Pancreas (tissue), 10 donors: Measurements from ENCODE around the gene PDZK1. TPM values are rescaled to one million over a fixed set of nuclear protein-coding genes. Genes with fewer than 3 reads are reported as not detected.

ENCODE experiments used
- ATAC-seq, 4 donors: fragments of 200-7000 bp; cut with Tn5 transposase; one replicate each; pipeline versions ENCODE4 v1.8.0 to v1.9.1; 2020; ENCODE audit warnings: mild to moderate bottlenecking in 4 of 4, moderate library complexity in 4 of 4
- DNase-seq, 6 donors: peaks; one replicate each; pipeline ENCODE4 v3.0.0-alpha.2; 2020
- FAIRE-seq: peaks from 2 replicates; lab custom pipeline; 2012; peaks lifted over from hg19 to GRCh38; lab: Jason Lieb, UNC
- H3K27ac ChIP-seq, 4 donors: fragments of 200-600 bp; sonication (generic); 1 replicate in 3 of 4; 2 replicates in 1 of 4; pipeline versions ENCODE4 v1.5.0 to v1.8.0; 2020
- H3K27me3 ChIP-seq, 4 donors: fragments of 200-600 bp; one replicate each; pipeline ENCODE4 v1.8.0; 2021
- H3K36me3 ChIP-seq, 3 donors: fragments of 200-600 bp; sonication (generic) in 1 of 3; one replicate each; pipeline versions ENCODE4 v1.5.0 to v1.8.0; 2020 to 2021
- H3K4me1 ChIP-seq, 3 donors: fragments of 200-600 bp; one replicate each; pipeline ENCODE4 v1.8.0; 2021
- H3K4me3 ChIP-seq, 4 donors: fragments of 200-600 bp; sonication (generic) in 2 of 4; one replicate each; pipeline versions ENCODE4 v1.5.0 to v1.8.0; 2020 to 2021
- H3K9me3 ChIP-seq, 4 donors: fragments of 200-600 bp; one replicate each; pipeline ENCODE4 v1.8.0; 2021
- CTCF ChIP-seq, 4 donors: fragments of 200-600 bp; sonication (generic) in 3 of 4; IDR thresholded peaks; one replicate each; pipeline versions ENCODE4 v1.5.0 to v1.8.0; 2021; ENCODE audit warnings: antibody characterized with exemption in 4 of 4
- WGBS, 2 donors: extraction: QIAGEN DNeasy Blood & Tissue Kit; methylation state at CpG; one replicate each; pipeline ENCODE4 v1.1.7; 2013; 5-methylcytosine and 5-hydroxymethylcytosine counted together
- intact Hi-C, 3 donors: fragments of 100-400 bp; cut with DNase I; formaldehyde crosslinking; loops; one replicate each; pipeline versions ENCODE4 v1.11.1 to v1.14.2; 2022
- polyA plus RNA-seq, 2 donors: library from polyadenylated mRNA; stranded (reverse); fragments of 200-250 nt; gene quantifications; one replicate each; pipeline ENCODE4 v1.2.3, GENCODE V29; 2013
- total RNA-seq, 6 donors: library from RNA; stranded (reverse); fragmentation: NEBNext Ultra II Directional in 4 of 6; extraction: Animal tissue kit (Norgen Biotek cat#: 25700) in 4 of 6; gene quantifications; one replicate each; pipeline versions ENCODE4 v1.2.1 to v1.2.4, GENCODE V29; 2021 to 2023
- donor health status: healthy with polysubstance abuse.
- donor health status: DM: no; HTN: no; CAD: no; lungs with moderate emphysema.
- donor health status: DM: no; HTN: no; CAD: no.
- donor health status: control.
- donor health status: control.
- donor health status: Bipolar disorder and iron deficiency.
- donor health status: DM: yes; HTN: yes; CAD: no.
- donor health status: DM: no; HTN: no; CAD: no.
- donor health status: DM: no; HTN: no; CAD: no.
- donor health status: DM: yes; HTN: yes; CAD: no.

Gene PDZK1
- total and polyA plus RNA-seq, 8 donors = 3.4 to 21.6 (median 8.2) TPM

- H3K4me3 ChIP-seq = no peak overlapping the region
- ATAC-seq (no peak), DNase-seq (no peak), FAIRE-seq (no peak)
- WGBS, 2 donors = 58 to 70% methylated on average over 2 of the region's 2 CpGs
- H3K27ac ChIP-seq = no peak overlapping the region
- no peak for TF ChIP-seq CTCF (IDR thresholded peaks at IDR 0.05)
- H3K9me3 ChIP-seq = no peaks in the 10 kb centered on the region
- H3K4me1 ChIP-seq = peaks cover 4 to 20% (median 8%) of the 10 kb centered on the region in 3 donors
- intact Hi-C loops = no loop called here
- H3K36me3 ChIP-seq = no peaks in the 10 kb centered on the region
- no peaks in the 10 kb centered on the region for H3K27me3 ChIP-seq
Measured at GRCh38 chr1:145702052-145702451, 5.1 kb downstream of the PDZK1 start.

GRCh38 chr1:145701306-145701862, 5.8 kb downstream of the PDZK1 start:
- intact Hi-C loops = no loop called here
- no peaks in the 10 kb centered on the region for H3K36me3 ChIP-seq
- TF ChIP-seq CTCF (IDR thresholded peaks at IDR 0.05) = no peak
- H3K9me3 ChIP-seq = no peaks in the 10 kb centered on the region
- H3K27ac ChIP-seq = no peak overlapping the region
- DNase-seq = no peak
- no peak for FAIRE-seq
- peaks cover 4 to 14% (median 9%) of the 10 kb centered on the region in 3 donors for H3K4me1 ChIP-seq
- no peaks in the 10 kb centered on the region for H3K27me3 ChIP-seq
- no peak overlapping the region for H3K4me3 ChIP-seq
- 93 to 95% methylated on average over 2 of the region's 2 CpGs for WGBS, 2 donors
- no peak for ATAC-seq

GRCh38 chr1:145696630-145696960, 10.6 kb downstream of the PDZK1 start:
- no peak overlapping the region for H3K4me3 ChIP-seq
- H3K27me3 ChIP-seq = no peaks in the 10 kb centered on the region
- no peak for FAIRE-seq
- H3K4me1 ChIP-seq = peaks cover 11 to 36% (median 31%) of the 10 kb centered on the region in 3 donors
- H3K36me3 ChIP-seq = no peaks in the 10 kb centered on the region
- intact Hi-C loops = no loop called here
- no peak for DNase-seq
- no peak for TF ChIP-seq CTCF (IDR thresholded peaks at IDR 0.05)
- no peak for ATAC-seq
- no peaks in the 10 kb centered on the region for H3K9me3 ChIP-seq
- H3K27ac ChIP-seq = peak overlapping the region in 3 of 4 donors; percentile 9 to 70 (median 58)
- 76 to 84% methylated on average over 3 of the region's 3 CpGs for WGBS, 2 donors

GRCh38 chr1:145695821-145696629, 11.1 kb downstream of the PDZK1 start:
- WGBS, 2 donors = 38 to 40% methylated on average over 5 of the region's 5 CpGs
- Histone ChIP-seq H3K4me3 (no peak overlapping the region), H3K27me3 (no peaks in the 10 kb centered on the region), H3K27ac (peak overlapping the region; percentile 16 to 70 (median 46)), H3K9me3 (no peaks in the 10 kb centered on the region), H3K4me1 (peaks cover 14 to 38% (median 36%) of the 10 kb centered on the region in 3 donors), H3K36me3 (no peaks in the 10 kb centered on the region)
- TF ChIP-seq CTCF (IDR thresholded peaks at IDR 0.05) = no peak
- ATAC-seq (peak; percentile 80 to 88 (median 84)), FAIRE-seq (no peak), DNase-seq (peak in 3 of 6 donors; percentile 38 to 76 (median 67))
- intact Hi-C loops = no loop called here
